ENCODE data around the gene ANKRD42.

ANKRD42 gene

DNA sequence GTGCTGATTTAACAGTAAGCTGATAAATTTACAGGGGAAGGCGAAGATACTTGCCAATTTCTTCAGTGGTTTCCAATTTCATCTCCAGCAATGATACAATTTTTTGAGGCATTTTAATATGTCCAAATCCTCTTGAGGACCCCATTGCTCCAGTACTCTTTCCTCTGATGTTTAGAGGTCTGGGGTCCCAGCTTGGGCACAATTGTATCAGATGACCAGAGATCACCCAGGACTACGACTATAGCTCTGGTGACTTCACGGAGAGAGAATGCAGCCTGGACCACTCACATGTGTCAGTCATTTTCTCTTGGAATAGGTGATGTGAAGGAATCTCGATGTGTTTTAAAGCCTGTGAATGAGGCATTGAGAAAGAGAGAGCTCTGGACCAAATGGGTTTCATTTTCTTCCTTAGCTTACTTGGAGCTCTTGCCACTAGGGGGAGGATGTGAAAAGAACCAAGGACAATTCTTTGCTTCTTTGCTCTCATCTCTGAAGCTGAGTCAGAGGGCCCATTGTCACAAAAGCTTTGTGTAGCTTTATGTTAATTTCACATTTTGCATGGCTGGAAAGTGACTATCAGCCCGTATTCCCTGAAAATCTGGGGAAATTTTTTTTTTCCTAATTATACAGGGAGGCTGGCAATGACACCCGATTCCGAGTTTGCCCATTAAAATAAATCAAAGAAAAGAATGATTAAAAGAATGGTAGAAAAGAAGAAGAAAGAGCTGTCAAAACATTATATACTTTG is 99.4 kb downstream of the ANKRD42 start:
- DNase-seq (ENCODE audit: low spot score) = peak; percentile 36

DNA sequence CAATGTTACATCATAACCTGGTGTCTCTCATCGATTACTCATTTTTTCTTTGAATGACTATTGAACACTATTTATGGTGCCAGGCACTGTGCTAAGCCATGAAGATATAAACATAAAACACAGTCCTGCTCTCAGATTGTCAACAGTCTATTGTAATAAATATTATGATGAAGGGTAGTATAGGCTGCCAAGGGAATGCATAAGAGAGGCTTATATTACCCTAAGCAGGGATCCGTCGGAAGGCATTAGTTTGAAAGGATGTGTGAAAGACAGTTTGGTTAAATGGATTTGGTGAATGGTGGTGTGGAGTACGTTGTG is 99.9 kb downstream of the ANKRD42 start:
- DNase-seq (ENCODE audit: low spot score) = no peak

DNA sequence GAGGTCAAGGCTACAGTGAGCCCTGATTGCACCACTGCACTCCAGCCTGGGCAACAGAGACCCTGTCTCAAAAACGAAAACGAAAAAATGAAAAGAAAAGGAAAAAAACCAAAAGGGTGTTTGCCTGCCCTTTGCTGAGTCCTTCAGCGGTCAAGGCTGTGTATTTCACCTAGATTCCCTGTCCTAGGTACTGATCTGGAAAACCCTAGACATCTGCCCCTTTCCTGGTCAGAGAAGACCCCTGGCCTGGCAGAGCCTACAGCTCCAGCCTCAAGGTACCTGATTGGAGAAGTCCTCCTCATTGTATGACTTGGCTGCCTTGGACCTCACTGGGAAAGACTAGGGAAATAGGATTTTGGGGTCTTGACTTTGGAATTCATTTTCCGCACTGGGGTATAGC is 100.7 kb downstream of the ANKRD42 start:
- no peak for DNase-seq (ENCODE audit: low spot score)
